ENCODE data around the gene AIF1L. TPM values are rescaled to one million over a fixed set of nuclear protein-coding genes. Genes with fewer than 3 reads are reported as not detected.

AIF1L gene
- total RNA-seq, 1 donor from 2014 or later, result 16.2 TPM

- Histone ChIP-seq H3K4me1 (no peaks in the 10 kb centered on the region), H3K27me3 (no peaks in the 10 kb centered on the region), H3K27ac (no peak overlapping the region), H3K36me3 (no peaks in the 10 kb centered on the region), H3K4me3 (no peak overlapping the region), H3K9me3 (no peaks in the 10 kb centered on the region)
- DNase-seq (ENCODE audit: extremely low spot score in 2 of 2), result no peak
- TF ChIP-seq POLR2AphosphoS5 (IDR thresholded peaks at IDR 0.05; ENCODE audit: insufficient read depth in 1 of 2, low read depth in 1 of 2), result no peak
- TF ChIP-seq POLR2A (IDR thresholded peaks at IDR 0.05), result no peak
- TF ChIP-seq CTCF (IDR thresholded peaks at IDR 0.05), result no peak
- intact Hi-C loops (cut with DNase I), result no loop called here
Observed at GRCh38 chr9:131084661-131085369, 11.5 kb upstream of the AIF1L start.

- H3K36me3 ChIP-seq, result no peaks in the 10 kb centered on the region
- H3K27me3 ChIP-seq, result no peaks in the 10 kb centered on the region
- DNase-seq (ENCODE audit: extremely low spot score in 2 of 2), result no peak
- TF ChIP-seq CTCF (IDR thresholded peaks at IDR 0.05) (no peak), POLR2A (IDR thresholded peaks at IDR 0.05) (no peak), POLR2AphosphoS5 (IDR thresholded peaks at IDR 0.05; ENCODE audit: insufficient read depth in 1 of 2, low read depth in 1 of 2) (no peak)
- H3K4me1 ChIP-seq, result no peaks in the 10 kb centered on the region
- H3K9me3 ChIP-seq, result no peaks in the 10 kb centered on the region
- intact Hi-C loops (cut with DNase I), result no loop called here
- H3K27ac ChIP-seq, result no peak overlapping the region
- no peak overlapping the region for H3K4me3 ChIP-seq
Observed at GRCh38 chr9:131085370-131086122, 10.8 kb upstream of the AIF1L start.

- Histone ChIP-seq H3K4me3 (no peak overlapping the region), H3K9me3 (no peaks in the 10 kb centered on the region), H3K27ac (no peak overlapping the region), H3K36me3 (no peaks in the 10 kb centered on the region), H3K27me3 (no peaks in the 10 kb centered on the region), H3K4me1 (no peaks in the 10 kb centered on the region)
- TF ChIP-seq POLR2A (IDR thresholded peaks at IDR 0.05) (no peak), CTCF (IDR thresholded peaks at IDR 0.05) (no peak), POLR2AphosphoS5 (IDR thresholded peaks at IDR 0.05; ENCODE audit: insufficient read depth in 1 of 2, low read depth in 1 of 2) (no peak)
- intact Hi-C loops (cut with DNase I), result no loop called here
- no peak for DNase-seq (ENCODE audit: extremely low spot score in 2 of 2)
Observed at GRCh38 chr9:131087354-131087893, 8.9 kb upstream of the AIF1L start.

- H3K36me3 ChIP-seq, result no peaks in the 10 kb centered on the region
- H3K4me1 ChIP-seq, result no peaks in the 10 kb centered on the region
- no peak overlapping the region for H3K4me3 ChIP-seq
- intact Hi-C loops (cut with DNase I), result no loop called here
- TF ChIP-seq POLR2AphosphoS5 (IDR thresholded peaks at IDR 0.05; ENCODE audit: insufficient read depth in 1 of 2, low read depth in 1 of 2), result no peak
- no peak for TF ChIP-seq CTCF (IDR thresholded peaks at IDR 0.05)
- TF ChIP-seq POLR2A (IDR thresholded peaks at IDR 0.05), result no peak
- no peaks in the 10 kb centered on the region for H3K27me3 ChIP-seq
- no peak overlapping the region for H3K27ac ChIP-seq
- no peak for DNase-seq (ENCODE audit: extremely low spot score in 2 of 2)
- H3K9me3 ChIP-seq, result no peaks in the 10 kb centered on the region
Observed at GRCh38 chr9:131090025-131090787, 6.1 kb upstream of the AIF1L start.
